ENCODE measurements around the gene MAPK8IP3. TPM values are rescaled to one million over a fixed set of nuclear protein-coding genes. Genes with fewer than 3 reads are reported as not detected.

MAPK8IP3 gene
- total RNA-seq, 1 donor from 2014 or later = 63.0 TPM

GRCh38 chr16:1758923-1759322 is 52.9 kb downstream of the MAPK8IP3 start:
- H3K27me3 ChIP-seq (ENCODE audit: low read depth) = no peaks in the 10 kb centered on the region
- no peak for ATAC-seq
- no peak for DNase-seq

GRCh38 chr16:1759511-1759910 is 53.5 kb downstream of the MAPK8IP3 start:
- Histone ChIP-seq H3K9me3 (no peaks in the 10 kb centered on the region), H3K4me3 (no peak overlapping the region), H3K36me3 (peaks cover 75% of the 10 kb centered on the region), H3K27ac (no peak overlapping the region), H3K4me1 (no peaks in the 10 kb centered on the region), H3K27me3 (ENCODE audit: low read depth) (no peaks in the 10 kb centered on the region)
- no peak for ATAC-seq
- intact Hi-C loops (cut with DNase I) = no loop called here
- TF ChIP-seq CTCF (IDR thresholded peaks at IDR 0.05) = no peak
- no peak for DNase-seq

More at GRCh38 chr16:1758923-1759322, 52.9 kb downstream of the MAPK8IP3 start:
- intact Hi-C loops (cut with DNase I) = no loop called here
- Histone ChIP-seq H3K9me3 (no peaks in the 10 kb centered on the region), H3K36me3 (peaks cover 75% of the 10 kb centered on the region), H3K27ac (no peak overlapping the region), H3K4me1 (no peaks in the 10 kb centered on the region), H3K4me3 (no peak overlapping the region)
- no peak for TF ChIP-seq CTCF (IDR thresholded peaks at IDR 0.05)

GRCh38 chr16:1760911-1761310 is 54.9 kb downstream of the MAPK8IP3 start:
- Histone ChIP-seq H3K27ac (no peak overlapping the region), H3K36me3 (peaks cover 81% of the 10 kb centered on the region), H3K9me3 (no peaks in the 10 kb centered on the region), H3K4me3 (no peak overlapping the region), H3K4me1 (no peaks in the 10 kb centered on the region), H3K27me3 (ENCODE audit: low read depth) (no peaks in the 10 kb centered on the region)
- no peak for TF ChIP-seq CTCF (IDR thresholded peaks at IDR 0.05)
- intact Hi-C loops (cut with DNase I) = no loop called here
- DNase-seq (no peak), ATAC-seq (no peak)

GRCh38 chr16:1761751-1762150 is 55.8 kb downstream of the MAPK8IP3 start:
- H3K36me3 ChIP-seq = peaks cover 89% of the 10 kb centered on the region
- no peak overlapping the region for H3K27ac ChIP-seq
- H3K27me3 ChIP-seq (ENCODE audit: low read depth) = no peaks in the 10 kb centered on the region
- H3K9me3 ChIP-seq = no peaks in the 10 kb centered on the region
- ATAC-seq = no peak
- TF ChIP-seq CTCF (IDR thresholded peaks at IDR 0.05) = no peak
- DNase-seq = no peak
- intact Hi-C loops (cut with DNase I) = no loop called here
- no peaks in the 10 kb centered on the region for H3K4me1 ChIP-seq
- H3K4me3 ChIP-seq = no peak overlapping the region

- Histone ChIP-seq H3K36me3 (peaks cover 91% of the 10 kb centered on the region), H3K27ac (no peak overlapping the region), H3K4me1 (no peaks in the 10 kb centered on the region), H3K4me3 (no peak overlapping the region), H3K27me3 (ENCODE audit: low read depth) (no peaks in the 10 kb centered on the region), H3K9me3 (no peaks in the 10 kb centered on the region)
- no peak for TF ChIP-seq CTCF (IDR thresholded peaks at IDR 0.05)
- ATAC-seq (no peak), DNase-seq (no peak)
- intact Hi-C loops (cut with DNase I) = no loop called here
These were observed 56.3 kb downstream of the MAPK8IP3 start for GRCh38 chr16:1762196-1762878.

Data from lower lobe of right lung (tissue), 2 donors.